ENCODE measurements around the gene MLLT3. TPM values are rescaled to one million over a fixed set of nuclear protein-coding genes. Genes with fewer than 3 reads are reported as not detected.

The MLLT3 gene
- total RNA-seq, 1 experiment from 2014 or later: 7.0 TPM

GRCh38 chr9:20594608-20595007 lies 27.7 kb downstream of the MLLT3 start:
- TF ChIP-seq, protein P1, sequence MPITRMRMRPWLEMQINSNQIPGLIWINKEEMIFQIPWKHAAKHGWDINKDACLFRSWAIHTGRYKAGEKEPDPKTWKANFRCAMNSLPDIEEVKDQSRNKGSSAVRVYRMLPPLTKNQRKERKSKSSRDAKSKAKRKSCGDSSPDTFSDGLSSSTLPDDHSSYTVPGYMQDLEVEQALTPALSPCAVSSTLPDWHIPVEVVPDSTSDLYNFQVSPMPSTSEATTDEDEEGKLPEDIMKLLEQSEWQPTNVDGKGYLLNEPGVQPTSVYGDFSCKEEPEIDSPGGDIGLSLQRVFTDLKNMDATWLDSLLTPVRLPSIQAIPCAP (CRISPR knock-in tag; IDR thresholded peaks at IDR 0.05): no peak
- TF ChIP-seq PRRX2 (CRISPR knock-in tag; IDR thresholded peaks at IDR 0.05) (no peak), USF2 (CRISPR knock-in tag; IDR thresholded peaks at IDR 0.05) (no peak), ESRRA (CRISPR knock-in tag; IDR thresholded peaks at IDR 0.05; ENCODE audit: borderline replicate concordance) (no peak), ZNF317 (CRISPR knock-in tag; IDR thresholded peaks at IDR 0.05; ENCODE audit: borderline replicate concordance, low read depth) (no peak)
- TF ChIP-seq, protein P2, sequence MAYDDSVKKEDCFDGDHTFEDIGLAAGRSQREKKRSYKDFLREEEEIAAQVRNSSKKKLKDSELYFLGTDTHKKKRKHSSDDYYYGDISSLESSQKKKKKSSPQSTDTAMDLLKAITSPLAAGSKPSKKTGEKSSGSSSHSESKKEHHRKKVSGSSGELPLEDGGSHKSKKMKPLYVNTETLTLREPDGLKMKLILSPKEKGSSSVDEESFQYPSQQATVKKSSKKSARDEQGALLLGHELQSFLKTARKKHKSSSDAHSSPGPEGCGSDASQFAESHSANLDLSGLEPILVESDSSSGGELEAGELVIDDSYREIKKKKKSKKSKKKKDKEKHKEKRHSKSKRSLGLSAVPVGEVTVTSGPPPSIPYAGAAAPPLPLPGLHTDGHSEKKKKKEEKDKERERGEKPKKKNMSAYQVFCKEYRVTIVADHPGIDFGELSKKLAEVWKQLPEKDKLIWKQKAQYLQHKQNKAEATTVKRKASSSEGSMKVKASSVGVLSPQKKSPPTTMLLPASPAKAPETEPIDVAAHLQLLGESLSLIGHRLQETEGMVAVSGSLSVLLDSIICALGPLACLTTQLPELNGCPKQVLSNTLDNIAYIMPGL (CRISPR knock-in tag; IDR thresholded peaks at IDR 0.05): no peak
- TF ChIP-seq, protein P3, sequence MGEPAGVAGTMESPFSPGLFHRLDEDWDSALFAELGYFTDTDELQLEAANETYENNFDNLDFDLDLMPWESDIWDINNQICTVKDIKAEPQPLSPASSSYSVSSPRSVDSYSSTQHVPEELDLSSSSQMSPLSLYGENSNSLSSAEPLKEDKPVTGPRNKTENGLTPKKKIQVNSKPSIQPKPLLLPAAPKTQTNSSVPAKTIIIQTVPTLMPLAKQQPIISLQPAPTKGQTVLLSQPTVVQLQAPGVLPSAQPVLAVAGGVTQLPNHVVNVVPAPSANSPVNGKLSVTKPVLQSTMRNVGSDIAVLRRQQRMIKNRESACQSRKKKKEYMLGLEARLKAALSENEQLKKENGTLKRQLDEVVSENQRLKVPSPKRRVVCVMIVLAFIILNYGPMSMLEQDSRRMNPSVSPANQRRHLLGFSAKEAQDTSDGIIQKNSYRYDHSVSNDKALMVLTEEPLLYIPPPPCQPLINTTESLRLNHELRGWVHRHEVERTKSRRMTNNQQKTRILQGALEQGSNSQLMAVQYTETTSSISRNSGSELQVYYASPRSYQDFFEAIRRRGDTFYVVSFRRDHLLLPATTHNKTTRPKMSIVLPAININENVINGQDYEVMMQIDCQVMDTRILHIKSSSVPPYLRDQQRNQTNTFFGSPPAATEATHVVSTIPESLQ (CRISPR knock-in tag; IDR thresholded peaks at IDR 0.05): no peak
- TF ChIP-seq, protein P4, sequence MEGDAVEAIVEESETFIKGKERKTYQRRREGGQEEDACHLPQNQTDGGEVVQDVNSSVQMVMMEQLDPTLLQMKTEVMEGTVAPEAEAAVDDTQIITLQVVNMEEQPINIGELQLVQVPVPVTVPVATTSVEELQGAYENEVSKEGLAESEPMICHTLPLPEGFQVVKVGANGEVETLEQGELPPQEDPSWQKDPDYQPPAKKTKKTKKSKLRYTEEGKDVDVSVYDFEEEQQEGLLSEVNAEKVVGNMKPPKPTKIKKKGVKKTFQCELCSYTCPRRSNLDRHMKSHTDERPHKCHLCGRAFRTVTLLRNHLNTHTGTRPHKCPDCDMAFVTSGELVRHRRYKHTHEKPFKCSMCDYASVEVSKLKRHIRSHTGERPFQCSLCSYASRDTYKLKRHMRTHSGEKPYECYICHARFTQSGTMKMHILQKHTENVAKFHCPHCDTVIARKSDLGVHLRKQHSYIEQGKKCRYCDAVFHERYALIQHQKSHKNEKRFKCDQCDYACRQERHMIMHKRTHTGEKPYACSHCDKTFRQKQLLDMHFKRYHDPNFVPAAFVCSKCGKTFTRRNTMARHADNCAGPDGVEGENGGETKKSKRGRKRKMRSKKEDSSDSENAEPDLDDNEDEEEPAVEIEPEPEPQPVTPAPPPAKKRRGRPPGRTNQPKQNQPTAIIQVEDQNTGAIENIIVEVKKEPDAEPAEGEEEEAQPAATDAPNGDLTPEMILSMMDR (IDR thresholded peaks at IDR 0.05): no peak
- no peak overlapping the region for H3K4me3 Mint-ChIP-seq
- no peak for DNase-seq (ENCODE audit: low spot score)
- no peaks in the 10 kb centered on the region for H3K9me3 Mint-ChIP-seq
- H3K27me3 Mint-ChIP-seq (ENCODE audit: low read depth): no peaks in the 10 kb centered on the region
- ChIA-PET POLR2A (no interaction called here), CTCF (no interaction called here)
- ATAC-seq: peak; percentile 34; the same call in 1 of the 2 replicates
- no peak overlapping the region for H3K27ac Mint-ChIP-seq
- H3K4me1 Mint-ChIP-seq: peaks cover 8% of the 10 kb centered on the region
- H3K36me3 Mint-ChIP-seq: no peaks in the 10 kb centered on the region

- ATAC-seq (no peak), DNase-seq (ENCODE audit: low spot score) (no peak)
- TF ChIP-seq ELF4 (CRISPR knock-in tag; IDR thresholded peaks at IDR 0.05; ENCODE audit: low read depth) (no peak), PRRX2 (CRISPR knock-in tag; IDR thresholded peaks at IDR 0.05) (no peak), RELA (CRISPR knock-in tag; IDR thresholded peaks at IDR 0.05; ENCODE audit: borderline replicate concordance) (no peak), ZNF138 (CRISPR knock-in tag; conservative IDR thresholded peaks at IDR 0.05) (no peak), RORB (CRISPR knock-in tag; IDR thresholded peaks at IDR 0.05) (no peak), ESRRA (CRISPR knock-in tag; IDR thresholded peaks at IDR 0.05; ENCODE audit: borderline replicate concordance) (no peak), NFYB (CRISPR knock-in tag; conservative IDR thresholded peaks at IDR 0.05; ENCODE audit: low read depth) (no peak), ZNF671 (CRISPR knock-in tag; IDR thresholded peaks at IDR 0.05) (no peak), SMAD4 (CRISPR knock-in tag; IDR thresholded peaks at IDR 0.05) (no peak), ZNF232 (CRISPR knock-in tag; IDR thresholded peaks at IDR 0.05) (no peak), PREB (CRISPR knock-in tag; IDR thresholded peaks at IDR 0.05; ENCODE audit: borderline replicate concordance) (no peak), ZNF423 (CRISPR knock-in tag; IDR thresholded peaks at IDR 0.05) (no peak)
- TF ChIP-seq, protein P4 (IDR thresholded peaks at IDR 0.05): no peak
- TF ChIP-seq, protein P5, sequence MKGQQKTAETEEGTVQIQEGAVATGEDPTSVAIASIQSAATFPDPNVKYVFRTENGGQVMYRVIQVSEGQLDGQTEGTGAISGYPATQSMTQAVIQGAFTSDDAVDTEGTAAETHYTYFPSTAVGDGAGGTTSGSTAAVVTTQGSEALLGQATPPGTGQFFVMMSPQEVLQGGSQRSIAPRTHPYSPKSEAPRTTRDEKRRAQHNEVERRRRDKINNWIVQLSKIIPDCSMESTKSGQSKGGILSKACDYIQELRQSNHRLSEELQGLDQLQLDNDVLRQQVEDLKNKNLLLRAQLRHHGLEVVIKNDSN (CRISPR knock-in tag; IDR thresholded peaks at IDR 0.05): no peak
- Mint-ChIP-seq H3K4me1 (peaks cover 8% of the 10 kb centered on the region), H3K27me3 (ENCODE audit: low read depth) (no peaks in the 10 kb centered on the region), H3K4me3 (no peak overlapping the region), H3K27ac (no peak overlapping the region), H3K36me3 (no peaks in the 10 kb centered on the region), H3K9me3 (no peaks in the 10 kb centered on the region)
- POLR2A ChIA-PET: no interaction called here
- CTCF ChIA-PET: no interaction called here
Observed at GRCh38 chr9:20593537-20593936, 28.8 kb downstream of the MLLT3 start.
